HTR-8/SVneo (cell line): Measurements from ENCODE around the gene MARVELD1.

ENCODE experiments used
- DNase-seq: peaks from one replicate; pipeline ENCODE4 v3.0.0; 2011; ENCODE audit warnings: low spot score, mixed read lengths; ENCODE audit not compliant: insufficient read length
- FAIRE-seq: peaks from 2 replicates; lab custom pipeline; 2011; peaks lifted over from hg19 to GRCh38; lab: Jason Lieb, UNC

MARVELD1 gene

GRCh38 chr10:97718659-97719142 lies 5.2 kb downstream of the MARVELD1 start:
- DNase-seq (no peak), FAIRE-seq (peak; percentile 9)

- DNase-seq (no peak), FAIRE-seq (no peak)
Observed at GRCh38 chr10:97719602-97720001, 6.1 kb downstream of the MARVELD1 start.

GRCh38 chr10:97721871-97722780 lies 8.6 kb downstream of the MARVELD1 start:
- DNase-seq: no peak
- FAIRE-seq: no peak

DNA sequence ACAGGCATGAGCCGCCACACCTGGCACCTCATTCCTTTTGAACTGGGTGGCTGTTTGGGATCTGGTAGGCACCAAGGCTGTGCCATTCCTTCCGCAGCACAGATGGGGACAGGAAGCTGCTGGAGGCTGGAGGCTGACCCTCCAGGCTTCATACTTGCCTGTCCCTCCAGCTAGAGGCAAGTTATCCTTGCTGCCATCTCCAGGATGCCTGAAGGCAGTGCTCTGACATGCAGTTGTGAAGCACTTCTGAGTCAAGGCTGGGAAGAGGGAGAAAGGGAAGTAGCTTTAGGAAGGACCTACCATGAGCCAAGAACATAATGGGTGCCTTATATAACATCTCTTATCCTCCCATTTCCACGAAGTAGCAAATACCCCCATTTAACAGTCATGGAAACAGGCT lies 9.5 kb downstream of the MARVELD1 start:
- FAIRE-seq: no peak
- DNase-seq: no peak

- no peak for FAIRE-seq
- no peak for DNase-seq
Observed at GRCh38 chr10:97724341-97724941, 10.9 kb downstream of the MARVELD1 start.

- FAIRE-seq: peak; percentile 76
- DNase-seq: no peak
Observed at GRCh38 chr10:97726636-97727178, 13.2 kb downstream of the MARVELD1 start.

GRCh38 chr10:97729014-97729413 lies 15.5 kb downstream of the MARVELD1 start:
- DNase-seq (no peak), FAIRE-seq (no peak)

- peak; percentile 76 for DNase-seq
- no peak for FAIRE-seq
Observed at GRCh38 chr10:97731346-97732051, 18.0 kb downstream of the MARVELD1 start.

- DNase-seq (no peak), FAIRE-seq (no peak)
Observed at GRCh38 chr10:97732052-97732359, 18.5 kb downstream of the MARVELD1 start.

GRCh38 chr10:97733256-97733655 lies 19.7 kb downstream of the MARVELD1 start:
- FAIRE-seq: no peak

DNA sequence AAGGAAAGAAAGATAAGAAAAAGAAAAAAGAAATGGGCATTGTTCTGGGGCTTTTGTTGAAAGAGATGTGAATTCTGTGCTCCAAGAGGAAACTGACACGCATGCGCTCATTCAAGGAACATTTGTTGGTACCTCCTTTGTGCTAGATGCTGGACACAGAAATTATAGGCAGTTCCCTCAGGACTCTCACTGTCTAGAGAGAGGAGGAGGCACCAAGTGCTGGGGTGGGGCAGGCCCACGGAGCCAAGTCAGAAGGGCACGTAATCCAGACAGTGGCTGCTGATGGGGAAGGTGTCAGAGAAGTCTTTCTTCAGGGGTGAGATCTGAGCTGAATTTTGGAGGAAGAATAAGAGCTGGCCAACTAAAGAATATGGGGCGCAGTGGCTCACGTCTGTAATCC lies 20.5 kb downstream of the MARVELD1 start:
- DNase-seq (no peak), FAIRE-seq (no peak)

More at GRCh38 chr10:97733256-97733655, 19.7 kb downstream of the MARVELD1 start:
- DNase-seq: no peak

GRCh38 chr10:97736403-97736901 lies 22.9 kb downstream of the MARVELD1 start:
- no peak for DNase-seq
- FAIRE-seq: no peak

DNA sequence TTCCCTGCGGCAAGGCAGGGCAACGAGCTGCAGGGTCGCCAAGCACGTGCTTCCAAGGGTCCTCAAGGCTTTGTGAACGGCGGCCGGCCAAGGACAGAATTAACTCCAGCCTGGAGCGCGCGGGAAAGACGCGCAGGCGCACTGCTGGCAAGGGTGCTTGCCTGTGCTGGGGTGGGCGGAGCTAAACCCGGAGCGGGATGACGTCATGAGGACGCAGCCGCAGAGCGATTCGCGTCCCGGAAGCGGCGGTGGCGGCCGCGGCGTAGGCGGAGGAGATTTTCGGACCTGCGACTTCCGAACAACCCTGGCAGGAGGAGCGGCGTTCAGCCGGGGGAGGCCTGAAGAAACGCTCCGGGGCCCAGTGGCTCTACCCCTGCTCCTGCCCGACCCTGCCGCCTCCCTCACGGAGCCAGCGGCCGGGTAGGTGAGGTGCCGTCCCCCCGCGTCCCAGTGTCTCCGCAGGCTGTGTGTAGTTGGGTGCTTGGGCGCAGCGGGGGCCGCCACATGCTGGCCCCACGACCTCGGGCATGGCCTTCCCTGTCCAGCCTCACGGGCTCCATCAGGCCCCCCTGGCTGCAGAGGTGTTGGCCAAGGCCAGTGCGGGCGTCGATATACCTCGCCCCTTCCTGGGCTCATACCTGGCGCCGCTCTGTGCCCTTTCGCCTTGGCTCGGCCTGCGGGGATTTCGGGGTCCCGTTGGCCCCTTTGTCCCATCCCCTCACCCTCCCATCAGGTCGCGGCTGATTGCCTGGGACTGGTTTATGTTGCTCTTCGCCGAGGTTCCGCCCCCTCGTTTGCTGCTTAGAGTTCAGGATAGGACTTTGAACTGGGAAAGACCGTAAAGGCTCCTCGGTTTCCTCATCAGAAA lies 23.6 kb downstream of the MARVELD1 start, which contains the start of gene ZFYVE27:
ZFYVE27 (plus strand) TSS at position 227 of the 868 bp plus-strand sequence. CDS start 1,350 bp downstream, outside the sequence.
- DNase-seq: peak; percentile 97
- FAIRE-seq: peak; percentile 95

GRCh38 chr10:97737770-97738265 lies 24.3 kb downstream of the MARVELD1 start:
- FAIRE-seq: no peak
- DNase-seq: no peak

DNA sequence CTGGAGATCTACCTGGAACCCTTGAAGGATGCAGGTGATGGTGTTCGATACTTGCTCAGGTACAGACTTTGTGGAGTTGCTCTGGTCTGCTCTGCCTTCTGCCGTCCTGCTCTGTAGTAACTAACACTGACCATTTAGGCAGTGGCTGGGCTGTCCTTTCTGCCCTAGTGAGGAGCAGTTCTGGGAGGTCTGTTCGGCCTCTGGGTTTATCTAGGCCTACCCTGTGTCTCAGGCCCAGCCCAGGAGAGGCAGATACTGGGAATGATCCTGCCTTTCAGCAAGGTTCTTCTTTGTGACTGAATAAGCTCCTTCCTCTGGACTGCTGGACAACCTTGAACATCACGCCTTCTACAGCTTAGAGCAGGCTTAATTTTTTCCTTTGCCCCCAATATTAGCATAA lies 25.1 kb downstream of the MARVELD1 start:
- no peak for DNase-seq
- no peak for FAIRE-seq

DNA sequence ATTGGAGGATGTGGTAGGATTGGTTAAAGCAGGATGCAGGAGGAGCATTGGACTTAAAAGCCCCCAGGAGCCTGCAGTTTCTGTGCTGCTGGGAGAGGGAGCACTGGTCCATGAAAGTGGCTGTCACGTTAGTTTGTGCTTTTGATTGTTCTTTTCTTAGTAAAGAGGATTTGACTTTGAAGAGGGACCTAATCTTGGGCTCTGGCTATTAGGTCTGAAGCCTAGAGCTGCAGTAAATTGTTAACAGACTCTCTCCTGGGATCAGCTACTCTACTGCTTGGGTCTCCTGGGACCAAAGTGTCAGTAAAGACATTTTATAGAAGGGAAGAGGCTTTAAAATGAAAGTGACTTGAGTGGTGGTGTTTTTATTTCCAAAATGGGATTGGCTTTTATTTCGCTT lies 27.1 kb downstream of the MARVELD1 start:
- no peak for DNase-seq
- FAIRE-seq: no peak

DNA sequence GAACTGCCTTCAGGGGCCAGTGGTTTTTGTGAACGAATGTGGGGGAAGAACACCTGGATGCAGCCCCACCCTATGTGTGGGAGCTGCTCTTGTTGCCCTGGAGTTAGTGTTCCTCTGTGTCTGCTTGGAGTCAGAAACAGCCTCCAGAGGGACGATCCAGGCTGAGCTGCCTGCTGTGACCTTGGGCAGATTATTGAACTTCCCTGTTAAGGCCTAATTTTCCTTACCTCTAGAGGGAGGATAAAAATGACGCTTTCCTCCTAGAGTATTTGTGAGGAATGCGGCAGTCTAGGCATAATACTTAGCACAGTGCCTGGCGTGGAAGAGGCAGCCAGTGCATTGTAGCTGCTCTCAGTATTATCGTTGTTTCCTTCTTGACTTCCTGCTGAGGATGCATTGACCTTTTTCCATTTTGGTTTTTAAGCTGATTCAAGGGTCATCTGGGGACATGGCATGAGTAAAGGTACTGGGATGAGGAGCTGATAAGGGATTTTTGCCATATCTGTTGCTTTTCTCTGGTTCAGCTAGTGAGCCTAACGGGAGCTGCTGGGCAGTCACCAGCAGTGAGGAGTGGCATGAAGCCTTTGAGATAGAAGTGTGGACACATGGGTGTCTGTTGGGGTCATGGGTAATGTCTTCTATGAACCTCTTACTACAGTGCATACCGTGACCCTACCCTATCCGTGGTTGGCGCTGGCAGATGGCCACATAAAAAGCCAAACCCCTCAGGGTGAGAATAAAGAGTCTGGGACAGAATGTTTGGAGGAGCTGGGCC lies 29.8 kb downstream of the MARVELD1 start:
- no peak for FAIRE-seq
- DNase-seq: no peak

GRCh38 chr10:97744405-97745035 lies 31.0 kb downstream of the MARVELD1 start:
- DNase-seq: no peak
- no peak for FAIRE-seq
